Esophagus muscularis mucosa (tissue), 3 donors: ENCODE measurements around the gene LNPK.

Experiments
- EP300 ChIP-seq: sonication (generic); formaldehyde crosslinking; IDR thresholded peaks from one replicate; pipeline ENCODE4 v1.6.1; 2017; ENCODE audit warnings: antibody characterized with exemption
- TF ChIP-seq, protein P1 (sequence below), 3 experiments: fragments of 200-600 bp in 2 of 3; fragments of 450-650 bp in 1 of 3; sonication (generic) in 2 of 3; IDR thresholded peaks; one replicate each; pipeline ENCODE4 v1.5.1; 2017 to 2019; ENCODE audit warnings: antibody characterized with exemption in 3 of 3, mild to moderate bottlenecking in 2 of 3, moderate library complexity in 1 of 3

DNA sequence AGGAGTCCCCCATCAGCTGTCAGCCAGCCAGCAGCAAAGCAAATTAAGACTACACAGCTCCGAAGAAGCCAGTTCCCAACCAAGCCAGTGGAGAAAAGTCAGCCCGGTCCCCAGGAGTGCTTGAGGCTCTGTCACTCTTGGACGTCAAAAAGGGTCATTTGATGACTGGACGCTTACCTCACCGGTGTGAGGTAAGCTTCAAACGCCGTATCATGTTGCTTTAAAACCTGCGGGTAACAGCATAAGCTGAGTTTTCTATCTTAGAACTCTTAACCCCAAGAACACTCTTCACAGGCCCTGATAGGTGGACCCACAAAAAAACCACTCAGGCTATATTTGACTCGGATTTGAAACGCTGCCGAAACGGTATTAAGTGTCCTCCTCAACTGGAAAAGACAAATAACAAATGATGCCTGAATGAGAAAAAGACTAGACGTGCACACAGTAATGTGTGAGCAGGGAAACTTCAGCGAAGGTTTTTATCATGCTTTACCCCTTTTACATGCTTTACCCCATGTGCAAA lies 682 bp upstream of the LNPK start:
- TF ChIP-seq, protein P1, sequence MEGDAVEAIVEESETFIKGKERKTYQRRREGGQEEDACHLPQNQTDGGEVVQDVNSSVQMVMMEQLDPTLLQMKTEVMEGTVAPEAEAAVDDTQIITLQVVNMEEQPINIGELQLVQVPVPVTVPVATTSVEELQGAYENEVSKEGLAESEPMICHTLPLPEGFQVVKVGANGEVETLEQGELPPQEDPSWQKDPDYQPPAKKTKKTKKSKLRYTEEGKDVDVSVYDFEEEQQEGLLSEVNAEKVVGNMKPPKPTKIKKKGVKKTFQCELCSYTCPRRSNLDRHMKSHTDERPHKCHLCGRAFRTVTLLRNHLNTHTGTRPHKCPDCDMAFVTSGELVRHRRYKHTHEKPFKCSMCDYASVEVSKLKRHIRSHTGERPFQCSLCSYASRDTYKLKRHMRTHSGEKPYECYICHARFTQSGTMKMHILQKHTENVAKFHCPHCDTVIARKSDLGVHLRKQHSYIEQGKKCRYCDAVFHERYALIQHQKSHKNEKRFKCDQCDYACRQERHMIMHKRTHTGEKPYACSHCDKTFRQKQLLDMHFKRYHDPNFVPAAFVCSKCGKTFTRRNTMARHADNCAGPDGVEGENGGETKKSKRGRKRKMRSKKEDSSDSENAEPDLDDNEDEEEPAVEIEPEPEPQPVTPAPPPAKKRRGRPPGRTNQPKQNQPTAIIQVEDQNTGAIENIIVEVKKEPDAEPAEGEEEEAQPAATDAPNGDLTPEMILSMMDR (IDR thresholded peaks at IDR 0.05): no peak
- no peak for TF ChIP-seq EP300
